Measurements from ENCODE around the gene DBF4.

DNA sequence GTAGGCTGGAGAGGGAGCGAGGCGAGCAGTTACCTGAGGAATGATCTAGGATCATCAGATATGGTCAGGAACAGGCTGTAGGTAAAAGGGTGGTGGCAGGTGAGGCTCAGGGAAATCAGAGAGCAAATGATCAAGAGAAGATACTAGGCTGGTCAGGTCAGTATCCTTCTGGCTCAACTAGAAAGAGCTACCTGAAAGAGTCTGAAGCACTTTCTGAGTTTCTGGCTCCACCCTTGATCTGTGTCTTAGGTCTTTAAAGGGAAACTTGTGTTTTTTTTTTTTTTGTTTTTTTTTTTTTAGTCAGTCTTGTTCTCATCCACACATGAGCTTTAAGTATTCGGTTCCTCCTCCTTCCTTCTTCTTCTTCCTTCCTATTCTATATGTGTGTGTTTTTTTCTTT is 68.3 kb downstream of the DBF4 start:
- TF ChIP-seq POLR2A (IDR thresholded peaks at IDR 0.05; ENCODE audit: low read depth, low read length) = no peak
- no peak for TF ChIP-seq TAF1 (IDR thresholded peaks at IDR 0.05; ENCODE audit: low read depth, low read length)
- TF ChIP-seq POLR2AphosphoS5 (IDR thresholded peaks at IDR 0.05; ENCODE audit: low read depth, low read length) = no peak
